CD4-positive, alpha-beta T cell treated with Interleukin-17A for 1 hour (primary cell): ENCODE measurements around the gene LRRC28.

Source experiments
- DNase-seq: peaks from one replicate; pipeline ENCODE4 v3.0.0-alpha.2; 2020

LRRC28 gene

DNA sequence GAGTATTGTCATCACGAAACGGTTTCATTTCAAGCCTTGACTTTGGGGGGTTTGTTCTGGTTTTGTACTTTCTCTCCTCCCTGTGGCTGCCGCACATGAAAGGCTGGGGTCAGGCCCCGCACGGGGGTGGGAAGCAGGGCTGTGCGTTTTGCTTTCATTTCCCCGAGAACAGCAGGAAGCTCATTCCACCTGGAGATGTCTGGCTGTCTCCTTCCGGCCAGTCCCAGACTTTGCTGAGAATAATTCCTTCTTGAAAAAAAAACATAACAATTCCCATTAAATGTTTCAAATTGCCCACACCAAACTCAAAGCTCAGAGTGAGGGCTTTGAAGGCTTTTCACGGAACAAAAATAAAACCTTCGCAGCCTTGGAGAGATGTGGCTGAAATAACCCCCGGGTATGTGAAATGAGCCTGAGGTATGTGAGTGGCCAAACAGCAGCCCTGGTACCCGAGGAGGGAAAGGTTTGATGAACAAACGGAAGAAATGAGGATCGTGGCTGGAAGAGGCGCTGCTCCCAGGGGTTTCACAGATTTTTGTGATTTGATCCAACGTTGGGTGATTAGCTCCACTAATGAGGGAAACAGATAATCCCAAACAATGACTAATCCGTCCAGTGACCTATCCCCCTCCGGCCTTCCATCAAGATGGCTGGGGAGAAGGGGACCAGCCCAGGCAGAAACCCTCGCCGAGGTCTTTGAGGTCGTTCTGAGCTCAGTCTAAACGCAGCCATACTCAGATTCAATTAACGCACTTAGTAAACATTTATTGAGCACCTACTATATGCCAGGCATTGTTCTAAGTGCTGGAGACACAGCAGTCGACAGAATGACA is 187.6 kb downstream of the LRRC28 start:
- DNase-seq: no peak

DNA sequence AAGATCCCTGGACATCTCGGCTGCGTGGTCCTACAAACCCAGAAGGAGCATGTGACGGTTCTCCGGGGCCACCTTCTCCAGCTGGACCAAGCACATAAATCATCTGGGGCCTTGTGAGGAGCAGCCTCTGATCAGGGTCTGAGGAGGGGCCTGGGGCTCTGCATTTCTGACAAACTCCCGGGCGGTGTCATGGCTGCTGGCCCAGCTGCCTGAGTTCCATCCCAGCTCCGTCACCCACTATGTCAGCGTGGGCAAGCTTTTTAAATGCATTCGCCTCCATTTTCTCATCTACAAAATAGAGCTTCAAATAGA is 188.2 kb downstream of the LRRC28 start:
- DNase-seq: no peak

DNA sequence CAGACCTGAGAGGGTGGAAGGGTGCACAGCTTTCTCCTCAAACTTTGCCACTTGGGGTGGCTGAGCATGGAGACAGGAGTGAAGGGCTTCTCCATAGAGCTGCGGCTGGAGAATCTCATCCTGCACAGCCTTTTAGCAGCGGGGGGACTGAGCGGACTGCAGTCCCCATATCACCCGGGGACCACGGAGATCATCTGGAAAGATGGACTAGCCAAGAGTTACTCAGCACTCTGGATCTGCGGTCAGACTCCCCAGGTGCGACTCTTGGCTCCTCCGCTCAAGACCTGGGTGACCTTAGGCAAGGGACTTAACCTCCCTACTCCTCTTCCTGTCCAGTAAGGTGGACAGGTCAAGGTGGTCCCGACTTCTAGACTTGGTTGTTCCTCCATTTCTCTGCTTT is 188.7 kb downstream of the LRRC28 start:
- no peak for DNase-seq
